K562 (cell line): Measurements from ENCODE around the gene HKDC1. TPM values are rescaled to one million over a fixed set of nuclear protein-coding genes. Genes with fewer than 3 reads are reported as not detected.

ENCODE experiments used
- BRD9 ChIP-seq: fragments of 450-650 bp; IDR thresholded peaks from 2 replicates; pipeline ENCODE4 v1.6.1; 2018; ENCODE audit warnings: low read depth; ENCODE audit not compliant: partially characterized antibody
- DPF2 ChIP-seq: fragments of 450-650 bp; IDR thresholded peaks from 2 replicates; pipeline ENCODE4 v1.6.1; 2016
- JUNB ChIP-seq: fragments of 450-650 bp; formaldehyde crosslinking; conservative IDR thresholded peaks from 2 replicates; pipeline ENCODE4 v1.4.0; 2020; ENCODE audit warnings: mild to moderate bottlenecking
- SMARCC2 ChIP-seq: fragments of 450-650 bp; IDR thresholded peaks from 2 replicates; pipeline ENCODE4 v1.6.1; 2017; ENCODE audit warnings: antibody characterized with exemption, moderate library complexity, mild to moderate bottlenecking, low read depth
- ZBTB40 ChIP-seq, 2 experiments: fragments of 450-650 bp in 1 of 2; sonication (generic) in 1 of 2; formaldehyde crosslinking in 1 of 2; IDR thresholded peaks; 2 replicates each; pipeline versions ENCODE4 v1.7.1 to v1.9.0; 2016 to 2022; ENCODE audit warnings: inconsistent platforms in 1 of 2, mild to moderate bottlenecking in 1 of 2, missing genetic modification reagents in 1 of 2
- polyA plus RNA-seq, 8 experiments: library from polyadenylated mRNA; depleted of rRNA in 4 of 8; stranded (reverse) in 5 of 8; unstranded in 3 of 8; fragments of >200 nt; fragmentation: Nextera tagmentation in 2 of 8; fragmentation: Illumina TruSeq in 1 of 8; extraction: Ambion mirVana in 2 of 8; extraction: Trizol in 1 of 8; gene quantifications; 2 replicates each; pipeline versions ENCODE4 v1.2.1 to v1.2.3, GENCODE V29; 2011 to 2014; ENCODE audit warnings: inconsistent platforms in 1 of 8, missing spikeins in 1 of 8
- total RNA-seq, 7 experiments: library from RNA; depleted of rRNA in 6 of 7; stranded (reverse); fragments of >200 nt in 6 of 7; fragmentation: Illumina TruSeq in 2 of 7; extraction: Trizol in 2 of 7; gene quantifications; 2 replicates each; pipeline versions ENCODE4 v1.2.1 to v1.2.3, GENCODE V29; 2011 to 2021; ENCODE audit warnings: low replicate concordance in 1 of 7
- TF ChIP-seq, protein P1 (sequence below): fragments of 450-650 bp; formaldehyde crosslinking; IDR thresholded peaks from 2 replicates; pipeline ENCODE4 v1.4.0; 2020; ENCODE audit warnings: mild to moderate bottlenecking, moderate library complexity
- TF ChIP-seq, protein P2 (sequence below): sonication (generic); formaldehyde crosslinking; IDR thresholded peaks from 2 replicates; pipeline ENCODE4 v1.8.1; 2023; ENCODE audit warnings: missing genetic modification reagents, mild to moderate bottlenecking, borderline replicate concordance
- TF ChIP-seq, protein P3 (sequence below): sonication (generic); formaldehyde crosslinking; IDR thresholded peaks from 2 replicates; pipeline ENCODE4 v1.8.0; 2022; ENCODE audit warnings: mild to moderate bottlenecking, missing genetic modification reagents, borderline replicate concordance

Gene HKDC1
- total and polyA plus RNA-seq, 9 of the 15 experiments (the other 6 are each of a cell fraction or from before 2014, with no cell fraction given): 0.04 to 0.22 (median 0.11) TPM; not detected in 5

DNA sequence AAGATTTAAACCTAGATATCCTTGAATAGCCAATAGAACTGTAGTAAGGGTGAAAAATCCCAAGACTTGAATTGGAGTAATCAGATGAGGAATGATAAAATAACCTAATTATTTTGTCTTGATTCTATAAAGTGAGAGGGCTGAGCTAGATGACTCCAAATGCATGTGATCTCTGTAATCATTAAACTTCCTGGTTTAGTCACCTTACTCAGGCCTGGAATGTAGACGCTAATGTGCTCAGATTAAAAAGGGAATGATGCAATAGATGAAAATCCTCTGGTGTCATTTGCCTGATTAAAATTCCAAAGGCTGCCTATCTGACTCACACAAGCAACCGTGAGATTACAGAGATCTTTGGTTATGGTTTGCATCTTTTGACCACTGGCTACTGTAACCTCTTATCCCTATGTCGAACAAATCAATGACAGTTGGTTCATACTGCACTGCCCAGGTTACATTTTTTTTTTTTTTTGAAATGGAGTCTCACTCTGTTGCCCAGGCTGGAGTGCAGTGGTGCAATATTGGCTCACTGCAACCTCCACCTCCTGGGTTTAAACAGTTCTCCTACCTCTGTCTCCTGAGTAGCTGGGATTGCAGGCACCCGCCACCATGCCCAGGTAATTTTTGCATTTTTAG lies 2.9 kb upstream of the HKDC1 start (continued):
- TF ChIP-seq JUNB (CRISPR knock-in tag): peak; percentile 81; the same call in 1 of the 2 replicates
- TF ChIP-seq, protein P1, sequence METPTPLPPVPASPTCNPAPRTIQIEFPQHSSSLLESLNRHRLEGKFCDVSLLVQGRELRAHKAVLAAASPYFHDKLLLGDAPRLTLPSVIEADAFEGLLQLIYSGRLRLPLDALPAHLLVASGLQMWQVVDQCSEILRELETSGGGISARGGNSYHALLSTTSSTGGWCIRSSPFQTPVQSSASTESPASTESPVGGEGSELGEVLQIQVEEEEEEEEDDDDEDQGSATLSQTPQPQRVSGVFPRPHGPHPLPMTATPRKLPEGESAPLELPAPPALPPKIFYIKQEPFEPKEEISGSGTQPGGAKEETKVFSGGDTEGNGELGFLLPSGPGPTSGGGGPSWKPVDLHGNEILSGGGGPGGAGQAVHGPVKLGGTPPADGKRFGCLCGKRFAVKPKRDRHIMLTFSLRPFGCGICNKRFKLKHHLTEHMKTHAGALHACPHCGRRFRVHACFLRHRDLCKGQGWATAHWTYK: no peak
- TF ChIP-seq DPF2: peak; percentile 85
- TF ChIP-seq ZBTB40 (IDR thresholded peaks at IDR 0.05): peak; percentile 21; the same call in 1 of the 2 replicates
- TF ChIP-seq ZBTB40 (CRISPR knock-in tag; IDR thresholded peaks at IDR 0.05): no peak
- peak; percentile 69 for TF ChIP-seq BRD9
- TF ChIP-seq, protein P2, sequence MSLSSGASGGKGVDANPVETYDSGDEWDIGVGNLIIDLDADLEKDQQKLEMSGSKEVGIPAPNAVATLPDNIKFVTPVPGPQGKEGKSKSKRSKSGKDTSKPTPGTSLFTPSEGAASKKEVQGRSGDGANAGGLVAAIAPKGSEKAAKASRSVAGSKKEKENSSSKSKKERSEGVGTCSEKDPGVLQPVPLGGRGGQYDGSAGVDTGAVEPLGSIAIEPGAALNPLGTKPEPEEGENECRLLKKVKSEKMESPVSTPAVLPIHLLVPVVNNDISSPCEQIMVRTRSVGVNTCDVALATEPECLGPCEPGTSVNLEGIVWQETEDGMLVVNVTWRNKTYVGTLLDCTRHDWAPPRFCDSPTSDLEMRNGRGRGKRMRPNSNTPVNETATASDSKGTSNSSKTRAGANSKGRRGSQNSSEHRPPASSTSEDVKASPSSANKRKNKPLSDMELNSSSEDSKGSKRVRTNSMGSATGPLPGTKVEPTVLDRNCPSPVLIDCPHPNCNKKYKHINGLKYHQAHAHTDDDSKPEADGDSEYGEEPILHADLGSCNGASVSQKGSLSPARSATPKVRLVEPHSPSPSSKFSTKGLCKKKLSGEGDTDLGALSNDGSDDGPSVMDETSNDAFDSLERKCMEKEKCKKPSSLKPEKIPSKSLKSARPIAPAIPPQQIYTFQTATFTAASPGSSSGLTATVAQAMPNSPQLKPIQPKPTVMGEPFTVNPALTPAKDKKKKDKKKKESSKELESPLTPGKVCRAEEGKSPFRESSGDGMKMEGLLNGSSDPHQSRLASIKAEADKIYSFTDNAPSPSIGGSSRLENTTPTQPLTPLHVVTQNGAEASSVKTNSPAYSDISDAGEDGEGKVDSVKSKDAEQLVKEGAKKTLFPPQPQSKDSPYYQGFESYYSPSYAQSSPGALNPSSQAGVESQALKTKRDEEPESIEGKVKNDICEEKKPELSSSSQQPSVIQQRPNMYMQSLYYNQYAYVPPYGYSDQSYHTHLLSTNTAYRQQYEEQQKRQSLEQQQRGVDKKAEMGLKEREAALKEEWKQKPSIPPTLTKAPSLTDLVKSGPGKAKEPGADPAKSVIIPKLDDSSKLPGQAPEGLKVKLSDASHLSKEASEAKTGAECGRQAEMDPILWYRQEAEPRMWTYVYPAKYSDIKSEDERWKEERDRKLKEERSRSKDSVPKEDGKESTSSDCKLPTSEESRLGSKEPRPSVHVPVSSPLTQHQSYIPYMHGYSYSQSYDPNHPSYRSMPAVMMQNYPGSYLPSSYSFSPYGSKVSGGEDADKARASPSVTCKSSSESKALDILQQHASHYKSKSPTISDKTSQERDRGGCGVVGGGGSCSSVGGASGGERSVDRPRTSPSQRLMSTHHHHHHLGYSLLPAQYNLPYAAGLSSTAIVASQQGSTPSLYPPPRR: no peak
- TF ChIP-seq, protein P3, sequence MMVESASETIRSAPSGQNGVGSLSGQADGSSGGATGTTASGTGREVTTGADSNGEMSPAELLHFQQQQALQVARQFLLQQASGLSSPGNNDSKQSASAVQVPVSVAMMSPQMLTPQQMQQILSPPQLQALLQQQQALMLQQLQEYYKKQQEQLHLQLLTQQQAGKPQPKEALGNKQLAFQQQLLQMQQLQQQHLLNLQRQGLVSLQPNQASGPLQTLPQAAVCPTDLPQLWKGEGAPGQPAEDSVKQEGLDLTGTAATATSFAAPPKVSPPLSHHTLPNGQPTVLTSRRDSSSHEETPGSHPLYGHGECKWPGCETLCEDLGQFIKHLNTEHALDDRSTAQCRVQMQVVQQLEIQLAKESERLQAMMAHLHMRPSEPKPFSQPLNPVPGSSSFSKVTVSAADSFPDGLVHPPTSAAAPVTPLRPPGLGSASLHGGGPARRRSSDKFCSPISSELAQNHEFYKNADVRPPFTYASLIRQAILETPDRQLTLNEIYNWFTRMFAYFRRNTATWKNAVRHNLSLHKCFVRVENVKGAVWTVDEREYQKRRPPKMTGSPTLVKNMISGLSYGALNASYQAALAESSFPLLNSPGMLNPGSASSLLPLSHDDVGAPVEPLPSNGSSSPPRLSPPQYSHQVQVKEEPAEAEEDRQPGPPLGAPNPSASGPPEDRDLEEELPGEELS (CRISPR knock-in tag): no peak
- peak; percentile 76; the same call in 1 of the 2 replicates for TF ChIP-seq SMARCC2
